Measurements from ENCODE around the gene NINL. TPM values are rescaled to one million over a fixed set of nuclear protein-coding genes. Genes with fewer than 3 reads are reported as not detected.

Gene NINL
- total RNA-seq, 1 experiment from 2014 or later = 31.5 TPM

- POLR2A ChIA-PET (ENCODE audit: low non-redundant PET) = interaction anchor here (0.6 kb wide), 1 partner anchor 63 kb away, joined by 3 read pairs; no protein-coding TSS in a partner anchor
- CTCF ChIA-PET = no interaction called here
Measured at GRCh38 chr20:25514747-25515340, 70.5 kb downstream of the NINL start.

GRCh38 chr20:25514195-25514594, 71.1 kb downstream of the NINL start:
- TF ChIP-seq EZH2 (IDR thresholded peaks at IDR 0.05; ENCODE audit: borderline replicate concordance, low read depth, low read length, poor library complexity, severe bottlenecking) = no peak
- TF ChIP-seq CTCF (conservative IDR thresholded peaks at IDR 0.05; ENCODE audit: low read depth, low read length) = no peak
- CTCF ChIA-PET = no interaction called here
- BruUV-seq (replicated peaks) = no TSS peak
- no peaks in the 10 kb centered on the region for H3K27me3 ChIP-seq (replicated peaks; ENCODE audit: insufficient read depth, low read depth, low read length, poor library complexity)
- H3K36me3 ChIP-seq (ENCODE audit: insufficient read depth, low read length, poor library complexity, severe bottlenecking) = peaks cover 68% of the 10 kb centered on the region
- H3K4me3 ChIP-seq (ENCODE audit: low read depth, low read length, poor library complexity, severe bottlenecking) = no peak overlapping the region
- DNase-seq (ENCODE audit: low spot score) = no peak
- H3K4me1 ChIP-seq (ENCODE audit: insufficient read depth, low read length, poor library complexity, severe bottlenecking) = peaks cover 11% of the 10 kb centered on the region
- H3K27ac ChIP-seq (ENCODE audit: low read depth, low read length, poor library complexity, severe bottlenecking) = no peak overlapping the region
- POLR2A ChIA-PET (ENCODE audit: low non-redundant PET) = interaction anchor here (0.6 kb wide), 1 partner anchor 64 kb away, joined by 3 read pairs; no protein-coding TSS in a partner anchor
- H3K9me3 ChIP-seq (ENCODE audit: low read depth, low read length, poor library complexity, severe bottlenecking) = peaks cover 29% of the 10 kb centered on the region
- intact Hi-C loops (cut with micrococcal nuclease; ENCODE audit: unreplicated experiment) = no loop called here

More at GRCh38 chr20:25514747-25515340, 70.5 kb downstream of the NINL start:
- Histone ChIP-seq H3K36me3 (ENCODE audit: insufficient read depth, low read length, poor library complexity, severe bottlenecking) (peaks cover 61% of the 10 kb centered on the region), H3K4me1 (ENCODE audit: insufficient read depth, low read length, poor library complexity, severe bottlenecking) (peaks cover 12% of the 10 kb centered on the region), H3K27me3 (replicated peaks; ENCODE audit: insufficient read depth, low read depth, low read length, poor library complexity) (no peaks in the 10 kb centered on the region), H3K4me3 (ENCODE audit: low read depth, low read length, poor library complexity, severe bottlenecking) (no peak overlapping the region), H3K9me3 (ENCODE audit: low read depth, low read length, poor library complexity, severe bottlenecking) (peaks cover 29% of the 10 kb centered on the region), H3K27ac (ENCODE audit: low read depth, low read length, poor library complexity, severe bottlenecking) (no peak overlapping the region)
- no TSS peak for BruUV-seq (replicated peaks)
- no peak for DNase-seq (ENCODE audit: low spot score)
- intact Hi-C loops (cut with micrococcal nuclease; ENCODE audit: unreplicated experiment) = no loop called here
- TF ChIP-seq EZH2 (IDR thresholded peaks at IDR 0.05; ENCODE audit: borderline replicate concordance, low read depth, low read length, poor library complexity, severe bottlenecking) = no peak
- no peak for TF ChIP-seq CTCF (conservative IDR thresholded peaks at IDR 0.05; ENCODE audit: low read depth, low read length)

- H3K36me3 ChIP-seq (ENCODE audit: insufficient read depth, low read length, poor library complexity, severe bottlenecking) = peaks cover 73% of the 10 kb centered on the region
- no peak for DNase-seq (ENCODE audit: low spot score)
- BruUV-seq (replicated peaks) = no TSS peak
- H3K4me1 ChIP-seq (ENCODE audit: insufficient read depth, low read length, poor library complexity, severe bottlenecking) = no peaks in the 10 kb centered on the region
- no peak overlapping the region for H3K4me3 ChIP-seq (ENCODE audit: low read depth, low read length, poor library complexity, severe bottlenecking)
- ChIA-PET CTCF (no interaction called here), POLR2A (ENCODE audit: low non-redundant PET) (no interaction called here)
- peaks cover 29% of the 10 kb centered on the region for H3K9me3 ChIP-seq (ENCODE audit: low read depth, low read length, poor library complexity, severe bottlenecking)
- intact Hi-C loops (cut with micrococcal nuclease; ENCODE audit: unreplicated experiment) = no loop called here
- H3K27me3 ChIP-seq (replicated peaks; ENCODE audit: insufficient read depth, low read depth, low read length, poor library complexity) = no peaks in the 10 kb centered on the region
- H3K27ac ChIP-seq (ENCODE audit: low read depth, low read length, poor library complexity, severe bottlenecking) = no peak overlapping the region
- no peak for TF ChIP-seq CTCF (conservative IDR thresholded peaks at IDR 0.05; ENCODE audit: low read depth, low read length)
- TF ChIP-seq EZH2 (IDR thresholded peaks at IDR 0.05; ENCODE audit: borderline replicate concordance, low read depth, low read length, poor library complexity, severe bottlenecking) = no peak
Measured at GRCh38 chr20:25512709-25513108, 72.6 kb downstream of the NINL start.

Data from A673 (cell line).